SK-N-MC (cell line): Measurements from ENCODE around the gene EFCAB6.

Source experiments
- EZH2 ChIP-seq: fragments of 200-600 bp; sonication (generic); IDR thresholded peaks from one replicate; pipeline ENCODE4 v1.6.1; 2017; ENCODE audit warnings: antibody characterized with exemption
- POLR2AphosphoS5 ChIP-seq: IDR thresholded peaks from 2 replicates; pipeline ENCODE4 v1.6.1; 2012; ENCODE audit warnings: mild to moderate bottlenecking, low read depth, low read length, borderline replicate concordance

GRCh38 chr22:43726322-43726721 lies 85.8 kb downstream of the EFCAB6 start:
- TF ChIP-seq EZH2 (no peak), POLR2AphosphoS5 (no peak)
